ENCODE measurements around the gene PIAS4. TPM values are rescaled to one million over a fixed set of nuclear protein-coding genes. Genes with fewer than 3 reads are reported as not detected.

Gene PIAS4
- total and polyA plus RNA-seq, 10 of the 15 experiments (the other 5 are each of a cell fraction or from before 2014, with no cell fraction given) = 0.13 to 25.1 (median 11.3) TPM

DNA sequence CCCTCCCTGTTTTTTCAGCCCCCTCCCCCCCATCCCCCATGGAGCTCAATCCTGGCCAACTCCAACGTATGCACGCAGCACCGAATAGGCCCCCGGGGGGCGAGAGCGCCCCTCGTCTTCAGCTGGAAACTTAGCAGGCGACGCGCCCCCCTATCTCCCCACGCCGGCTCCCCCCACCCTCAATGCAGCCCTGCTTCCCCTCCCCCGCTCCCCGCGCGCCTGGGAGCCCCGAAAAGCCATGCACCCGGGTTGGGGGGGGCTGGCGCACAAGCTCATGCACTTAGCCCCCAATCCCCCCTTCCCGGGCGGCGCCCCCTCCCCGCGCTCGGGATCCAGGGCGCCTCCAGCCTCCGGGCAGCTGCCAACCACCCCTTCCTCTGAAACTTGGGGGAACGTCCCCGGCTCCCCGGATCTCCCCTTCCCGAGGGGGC lies 58.7 kb downstream of the PIAS4 start:
- no peaks in the 10 kb centered on the region; a peak in 1 of 4 replicates for H3K27me3 ChIP-seq (replicated peaks in 1 of 2; ENCODE audit: control insufficient read depth in 2 of 2, insufficient read depth in 2 of 2, low read length in 1 of 2)
- in situ Hi-C loops (cut with MboI) = no loop called here
- ChIA-PET POLR2A (interaction anchor here (0.5 to 2.8 kb wide), 5 partner anchors 11 to 335 kb away, joined by 3 to 8 read pairs (median 3); no protein-coding TSS in a partner anchor), SMC1A (ENCODE audit: uncharacterized antibody, unreplicated experiment) (interaction anchor here (0.6 kb wide), 1 partner anchor 49 kb away, joined by 5 read pairs; no protein-coding TSS in a partner anchor), CTCF (no interaction called here), RAD21 (ENCODE audit: unreplicated experiment) (interaction anchor here (0.6 to 1.6 kb wide), 6 partner anchors 12 to 78 kb away, joined by 3 to 6 read pairs (median 3); partner anchors contain the start of gene PIAS4)
- TF ChIP-seq, protein P1, sequence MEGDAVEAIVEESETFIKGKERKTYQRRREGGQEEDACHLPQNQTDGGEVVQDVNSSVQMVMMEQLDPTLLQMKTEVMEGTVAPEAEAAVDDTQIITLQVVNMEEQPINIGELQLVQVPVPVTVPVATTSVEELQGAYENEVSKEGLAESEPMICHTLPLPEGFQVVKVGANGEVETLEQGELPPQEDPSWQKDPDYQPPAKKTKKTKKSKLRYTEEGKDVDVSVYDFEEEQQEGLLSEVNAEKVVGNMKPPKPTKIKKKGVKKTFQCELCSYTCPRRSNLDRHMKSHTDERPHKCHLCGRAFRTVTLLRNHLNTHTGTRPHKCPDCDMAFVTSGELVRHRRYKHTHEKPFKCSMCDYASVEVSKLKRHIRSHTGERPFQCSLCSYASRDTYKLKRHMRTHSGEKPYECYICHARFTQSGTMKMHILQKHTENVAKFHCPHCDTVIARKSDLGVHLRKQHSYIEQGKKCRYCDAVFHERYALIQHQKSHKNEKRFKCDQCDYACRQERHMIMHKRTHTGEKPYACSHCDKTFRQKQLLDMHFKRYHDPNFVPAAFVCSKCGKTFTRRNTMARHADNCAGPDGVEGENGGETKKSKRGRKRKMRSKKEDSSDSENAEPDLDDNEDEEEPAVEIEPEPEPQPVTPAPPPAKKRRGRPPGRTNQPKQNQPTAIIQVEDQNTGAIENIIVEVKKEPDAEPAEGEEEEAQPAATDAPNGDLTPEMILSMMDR (IDR thresholded peaks at IDR 0.05 in 2 of 3, conservative IDR thresholded peaks at IDR 0.05 in 1 of 3; ENCODE audit: control insufficient read depth in 2 of 3, extremely low read depth in 1 of 3, insufficient read depth in 1 of 3, low read depth in 3 of 3, low read length in 3 of 3) = no peak
- TF ChIP-seq TAF1 (IDR thresholded peaks at IDR 0.05; ENCODE audit: borderline replicate concordance, low read depth, low read length) (peak; percentile 40; the same call in 1 of the 2 replicates), DPF2 (IDR thresholded peaks at IDR 0.05) (0 out of 2 replicates have a peak, but pooled peaks have one; percentile 13), ZSCAN29 (IDR thresholded peaks at IDR 0.05) (no peak), GATAD2B (conservative IDR thresholded peaks at IDR 0.05; ENCODE audit: low read depth) (no peak), STAT3 (IDR thresholded peaks at IDR 0.05; ENCODE audit: low read depth, low read length) (no peak), YY1 (IDR thresholded peaks at IDR 0.05; ENCODE audit: low read depth, low read length) (0 out of 2 replicates have a peak, but pooled peaks have one; percentile 6), POLR2AphosphoS5 (IDR thresholded peaks at IDR 0.05; ENCODE audit: low read length) (no peak)
- intact Hi-C loops (cut with micrococcal nuclease; ENCODE audit: unreplicated experiment) = loop anchor here (5.0 to 10.0 kb wide), 2 partner anchors 79 to 119 kb away; partner anchors contain the start of genes ANKRD24, EEF2 and SIRT6
- peak overlapping the region; percentile 88 for H3K4me3 ChIP-seq
- no peaks in the 10 kb centered on the region for H3K9me3 ChIP-seq (replicated peaks; ENCODE audit: control insufficient read depth, insufficient read depth, low read length)
- H3K4me1 ChIP-seq (ENCODE audit: control insufficient read depth, insufficient read depth, low read length) = peaks cover 18% of the 10 kb centered on the region
- peak overlapping the region; percentile 74 for H3K9ac ChIP-seq (ENCODE audit: control insufficient read depth, insufficient read depth, low read length)
- H3K36me3 ChIP-seq (ENCODE audit: control insufficient read depth in 2 of 2, insufficient read depth in 2 of 2, low read length in 1 of 2) = peaks cover 4 to 7% of the 10 kb centered on the region in 2 experiments; a peak in 3 of 4 replicates
- peaks cover 10% of the 10 kb centered on the region for H4K20me1 ChIP-seq (ENCODE audit: control insufficient read depth, insufficient read depth)
- DNase-seq (ENCODE audit: low read depth, low spot score) = no peak
- FAIRE-seq = no peak
- H3K27ac ChIP-seq (ENCODE audit: control insufficient read depth, insufficient read depth) = peak overlapping the region; percentile 55
- H2AFZ ChIP-seq (ENCODE audit: control insufficient read depth, low read depth, low read length) = 0 out of 2 replicates have a peak overlapping the region, but pooled peaks have one; percentile 7
- no TSS peak for BruUV-seq (replicated peaks)
- peak overlapping the region; percentile 68; the same call in 1 of the 2 replicates for H3K4me2 ChIP-seq (ENCODE audit: control insufficient read depth, insufficient read depth)
- ATAC-seq = no peak
- H3K79me2 ChIP-seq (ENCODE audit: control insufficient read depth, insufficient read depth, low read length) = peaks cover 40% of the 10 kb centered on the region
- WGBS (ENCODE audit: insufficient coverage, insufficient replicate concordance, low lambda C conversion rate, missing lambda C conversion rate) = 0% methylated on average over 7 of the region's 31 CpGs
